A172 (cell line): ENCODE measurements around the gene BEST2. TPM values are rescaled to one million over a fixed set of nuclear protein-coding genes. Genes with fewer than 3 reads are reported as not detected.

Experiments used
- DNase-seq: peaks from one replicate; pipeline ENCODE4 v3.0.0-alpha.2; 2015; ENCODE audit warnings: low spot score
- total RNA-seq: library from RNA; depleted of rRNA; stranded (reverse); fragments of >200 nt; shearing (Covaris generic); gene quantifications from 2 replicates; pipeline ENCODE4 v1.2.3, GENCODE V29; 2014

BEST2 gene
- total RNA-seq, 1 experiment from 2014 or later: not detected

DNA sequence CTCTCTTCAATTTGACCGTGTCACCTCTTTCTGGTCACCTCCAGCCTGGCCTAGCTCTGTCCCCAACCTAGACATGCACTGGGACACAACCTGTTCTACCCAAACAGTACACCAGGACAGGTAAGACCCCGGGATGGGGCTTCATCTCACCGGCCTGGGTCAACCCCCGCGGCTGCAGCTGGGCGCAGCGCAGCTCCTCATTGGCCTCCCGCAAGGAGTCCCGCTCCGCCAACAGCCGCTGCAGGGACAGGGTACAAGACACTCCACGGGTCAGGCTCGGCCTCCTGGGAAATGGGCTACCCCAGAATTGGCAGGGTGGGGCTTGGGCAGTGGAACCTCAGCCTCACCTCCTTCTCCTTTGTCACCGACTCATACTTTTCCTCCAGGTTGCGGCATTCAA, 16.1 kb downstream of the BEST2 start:
- DNase-seq: no peak

DNA sequence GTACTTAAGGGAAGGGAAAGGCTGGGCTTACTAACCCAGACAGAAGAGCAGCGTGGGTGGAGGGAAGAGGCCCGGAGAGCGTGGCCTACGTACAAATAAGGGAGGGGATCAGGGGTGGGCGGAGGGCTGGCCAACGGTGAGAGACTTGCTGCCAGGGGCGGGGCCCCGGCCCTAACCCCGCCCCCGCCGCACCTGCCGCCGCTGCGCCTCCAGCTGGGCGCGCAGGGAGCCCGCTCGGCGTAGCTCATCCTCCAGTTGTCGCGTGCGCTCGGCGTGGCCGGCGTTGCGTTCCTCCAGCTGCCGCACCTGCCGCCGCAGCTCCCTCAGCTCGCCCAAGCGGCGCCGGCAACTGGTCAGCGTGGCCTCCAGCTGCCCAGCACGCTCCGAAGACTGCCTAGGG, 18.1 kb downstream of the BEST2 start:
- DNase-seq: no peak

- DNase-seq: no peak
These were observed 19.3 kb downstream of the BEST2 start for GRCh38 chr19:12770922-12771321.

- no peak for DNase-seq
These were observed 20.7 kb downstream of the BEST2 start for GRCh38 chr19:12772323-12772722.

DNA sequence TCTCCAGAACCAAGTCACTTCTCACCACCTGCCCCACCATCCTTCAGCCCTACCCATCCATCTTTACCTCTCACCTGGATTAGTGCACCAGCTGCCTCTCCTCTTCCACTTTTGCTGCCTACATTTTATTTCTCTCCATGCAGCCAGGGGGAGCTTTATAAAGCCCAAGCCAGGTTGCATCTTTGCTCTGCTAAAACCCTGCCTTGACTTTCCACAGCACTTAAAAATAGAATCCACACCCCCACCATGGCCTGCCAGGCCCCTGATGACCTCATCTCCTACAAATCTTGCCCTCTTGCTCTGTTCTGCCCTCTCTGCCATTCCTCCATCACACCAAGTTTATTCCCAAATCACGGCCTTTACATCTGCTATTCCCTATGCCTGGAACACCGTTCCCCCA, 22.0 kb downstream of the BEST2 start:
- DNase-seq: peak; percentile 51

GRCh38 chr19:12774588-12775555, 23.3 kb downstream of the BEST2 start, which contains the start of gene HOOK2:
TSS of gene HOOK2 (minus strand) at chr19:12775552. CDS start at chr19:12775449, 103 bp downstream.
- no peak for DNase-seq

DNA sequence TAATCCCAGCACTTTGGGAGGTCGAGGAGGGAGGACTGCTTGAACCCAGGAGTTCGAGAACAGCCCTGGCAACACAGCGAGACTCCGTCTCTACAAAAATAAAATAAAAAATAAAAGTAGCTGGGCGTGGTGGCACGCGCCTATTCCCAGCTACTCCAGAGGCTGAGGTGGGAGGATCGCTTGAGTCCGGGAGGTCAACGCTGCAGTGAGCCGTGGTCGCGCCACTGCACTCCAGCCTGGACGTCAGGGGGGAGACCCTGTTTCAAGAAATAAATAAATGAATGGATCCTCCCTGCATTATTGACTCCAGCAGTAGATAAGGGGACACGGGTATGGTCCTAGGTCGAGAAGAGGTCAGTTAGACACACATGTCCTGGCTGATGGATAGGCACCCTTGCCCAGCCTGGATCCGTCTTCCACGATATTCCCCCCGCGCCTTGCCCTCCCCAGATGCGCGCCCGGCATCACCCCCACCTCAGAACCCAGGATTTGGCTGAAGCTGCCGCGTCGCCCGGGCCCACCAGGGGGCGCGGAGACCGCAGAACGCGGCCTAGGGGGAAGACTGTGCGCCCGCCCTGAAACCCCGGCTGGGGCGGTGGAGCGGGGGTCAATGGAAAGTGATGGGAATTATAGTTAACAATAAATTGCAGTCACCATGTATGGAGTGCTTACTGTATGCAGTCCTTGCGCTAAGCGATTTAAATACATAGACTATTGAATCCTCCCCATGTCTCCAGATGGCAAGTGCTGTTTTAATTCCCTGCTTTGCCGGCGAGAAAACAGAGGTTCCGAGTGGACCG, 25.8 kb downstream of the BEST2 start:
- DNase-seq: peak; percentile 53

DNA sequence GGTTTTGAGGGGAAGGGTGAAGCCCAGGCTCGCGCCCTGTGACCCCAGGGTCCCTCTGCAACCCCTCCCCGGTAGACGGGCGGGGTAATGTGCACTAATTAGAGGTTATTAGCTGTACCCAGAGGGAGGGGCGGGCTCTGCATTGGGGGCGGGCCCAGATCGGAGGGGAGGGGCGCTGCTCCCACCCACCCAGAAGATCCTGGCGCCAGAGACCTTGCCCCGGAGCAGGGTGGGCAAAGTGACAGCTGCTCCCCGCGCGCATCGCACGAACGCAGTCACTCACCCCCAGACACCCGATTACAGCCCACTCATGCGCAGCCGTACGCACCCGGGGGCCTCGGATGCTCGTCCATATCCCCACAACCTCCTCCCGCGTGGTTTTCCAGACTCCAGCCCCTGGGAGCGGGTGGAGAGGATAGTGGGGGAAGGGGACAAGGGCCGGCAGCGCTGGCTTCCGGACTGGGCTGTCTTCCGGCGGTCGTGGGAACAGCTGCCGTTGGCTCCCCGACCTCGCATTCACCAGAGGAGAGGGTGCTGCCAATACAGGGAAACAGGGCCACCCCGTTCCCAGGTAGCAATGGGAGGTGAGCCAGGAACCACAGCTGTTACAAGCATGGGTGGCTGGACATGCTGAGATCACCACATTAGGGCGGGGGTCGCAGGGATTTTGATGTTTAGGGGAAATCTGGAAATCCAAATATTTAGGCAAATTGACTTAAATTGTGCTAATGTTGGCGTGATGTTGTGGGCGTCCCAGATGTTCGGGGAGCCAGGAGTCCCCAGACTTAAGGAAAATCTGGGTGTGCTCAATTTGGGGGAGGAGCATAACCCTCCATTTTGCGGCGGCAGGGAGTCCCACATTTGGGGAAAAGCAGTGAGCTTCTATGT, 26.7 kb downstream of the BEST2 start:
- peak; percentile 77 for DNase-seq

DNA sequence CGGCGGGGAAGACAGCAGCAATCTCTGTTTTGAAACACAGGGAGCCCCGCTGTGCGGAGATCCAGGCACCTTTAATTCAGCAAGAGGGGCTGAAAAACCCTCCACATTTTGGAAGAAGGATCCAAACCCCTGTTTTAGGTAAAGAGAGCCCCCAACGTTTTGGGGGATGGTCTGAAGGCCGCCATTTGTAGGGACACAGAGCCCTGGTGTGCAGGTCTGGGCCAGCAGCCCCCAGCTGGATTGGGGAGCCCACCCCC, 27.2 kb downstream of the BEST2 start:
- no peak for DNase-seq

DNA sequence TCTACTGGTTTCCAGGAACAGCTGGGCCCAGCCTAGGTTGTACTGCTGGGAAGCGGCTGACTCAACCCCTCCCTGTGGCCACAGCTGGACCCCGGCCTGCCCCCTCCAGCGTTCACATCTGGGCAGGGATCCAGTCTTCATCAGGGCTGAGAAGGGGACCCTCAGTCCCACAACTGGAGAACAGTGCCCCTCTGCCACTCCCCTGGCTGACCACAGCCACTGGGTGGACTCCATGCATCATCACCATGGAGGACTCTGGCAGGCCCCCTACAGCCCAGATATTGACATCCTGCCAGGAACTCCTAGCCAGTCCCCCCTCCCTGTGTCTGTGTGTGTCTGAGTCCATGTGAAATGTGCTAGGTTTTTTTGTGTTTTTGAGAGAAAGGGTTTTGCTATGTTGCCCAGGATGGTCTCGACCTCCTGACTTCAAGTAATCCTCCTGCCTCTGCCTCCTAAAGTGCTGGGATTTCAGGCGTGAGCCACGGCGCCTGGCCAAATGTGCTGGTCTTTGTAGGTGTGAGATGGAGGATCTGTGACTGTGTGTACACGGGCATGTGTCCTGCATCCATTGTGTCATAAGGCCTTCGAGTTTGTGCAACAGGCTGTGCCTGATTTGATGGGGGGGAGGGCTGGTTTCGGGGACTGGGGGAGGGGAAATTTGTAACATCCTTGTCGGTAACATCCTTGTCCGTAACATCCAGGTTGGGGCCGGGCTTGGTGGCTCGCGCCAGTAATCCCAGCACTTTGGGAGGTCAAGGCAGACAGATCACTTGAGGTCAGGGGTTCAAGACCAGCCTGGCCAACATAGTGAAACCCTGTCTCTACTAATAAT, 27.8 kb downstream of the BEST2 start:
- peak; percentile 65 for DNase-seq

DNA sequence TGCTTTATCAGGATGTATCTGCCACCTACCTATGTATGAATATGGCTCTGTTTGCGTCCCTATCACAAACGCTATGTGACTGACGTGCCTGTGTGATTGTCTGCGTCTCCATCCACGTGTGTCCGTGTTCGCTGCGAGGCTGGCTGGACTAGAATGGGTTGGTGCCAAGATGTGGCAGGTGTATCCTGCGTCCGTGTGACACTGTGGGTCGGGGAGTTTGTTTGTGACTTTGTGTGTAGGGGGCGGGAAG, 30.5 kb downstream of the BEST2 start:
- no peak for DNase-seq

DNA sequence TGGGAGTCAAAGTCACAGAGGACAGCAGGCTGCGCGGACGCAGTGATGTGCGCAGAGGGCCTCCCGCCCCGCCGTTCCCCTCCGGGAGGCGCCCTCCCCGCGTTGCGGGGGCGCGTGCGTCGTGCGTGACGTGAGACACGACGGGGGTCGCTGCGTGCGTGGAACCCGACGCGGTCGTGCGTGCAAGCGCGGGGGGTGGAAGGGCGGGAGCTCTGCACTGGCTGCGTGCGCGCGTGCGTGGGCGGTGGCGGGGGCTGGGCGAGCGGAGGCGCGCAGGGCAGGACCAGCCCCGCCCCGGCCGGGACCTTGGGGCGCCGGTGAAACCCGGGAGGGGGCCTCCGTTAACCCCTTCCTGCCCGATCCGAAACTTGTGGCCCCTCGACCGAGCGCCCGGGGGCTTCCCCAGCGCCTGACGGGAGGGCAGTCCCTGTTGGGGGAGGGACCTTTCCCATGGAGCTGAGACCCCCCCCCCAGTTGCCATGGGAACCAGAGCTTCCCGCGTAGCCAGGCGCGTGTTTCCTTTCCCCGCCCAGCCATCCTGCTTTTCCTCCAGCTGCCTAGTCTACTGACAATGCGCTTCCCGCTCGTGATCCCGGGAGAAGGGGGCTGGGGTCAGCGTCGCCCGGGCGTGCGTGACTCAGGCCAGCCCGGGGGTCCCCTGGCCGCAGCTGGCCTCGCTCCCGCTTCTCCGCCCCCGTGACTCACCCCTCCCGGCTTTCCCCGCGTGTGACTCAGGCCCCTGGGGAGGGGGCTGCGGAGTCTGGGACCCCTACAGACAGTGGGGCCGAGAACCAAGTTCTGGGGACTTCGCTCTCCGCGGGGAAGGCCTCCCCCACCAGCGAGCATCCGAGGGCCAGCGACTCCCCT, 31.1 kb downstream of the BEST2 start:
- DNase-seq: peak; percentile 88

- peak; percentile 44 for DNase-seq
These were observed 31.8 kb downstream of the BEST2 start for GRCh38 chr19:12783291-12783848.

DNA sequence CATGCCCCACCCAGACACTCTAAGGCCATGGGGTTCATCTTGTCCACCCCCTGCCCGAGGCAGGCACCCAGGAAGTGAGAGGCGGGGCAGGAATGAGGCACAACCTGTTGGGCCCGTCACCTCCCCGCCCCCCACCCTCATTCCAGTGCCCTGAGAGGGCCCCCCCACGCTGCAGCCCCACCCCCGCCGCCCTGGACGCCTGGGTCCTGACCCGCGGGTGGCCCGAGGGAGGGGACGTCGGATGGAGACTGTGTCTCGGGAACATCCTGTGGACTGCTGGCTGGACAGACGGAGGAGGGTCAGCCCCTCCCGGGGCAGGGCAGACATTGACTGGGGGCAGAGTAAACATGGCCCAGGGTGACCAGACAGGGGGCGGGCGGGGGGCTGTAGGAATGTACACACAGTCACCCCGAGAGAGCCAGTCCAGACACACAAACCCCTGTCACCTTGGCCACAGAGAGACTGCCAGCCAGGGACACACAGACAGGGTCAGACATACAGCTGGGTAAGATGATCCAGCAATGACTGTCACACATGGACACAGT, 32.3 kb downstream of the BEST2 start:
- peak; percentile 82 for DNase-seq

- peak; percentile 18 for DNase-seq
These were observed 32.8 kb downstream of the BEST2 start for GRCh38 chr19:12784394-12784870.

DNA sequence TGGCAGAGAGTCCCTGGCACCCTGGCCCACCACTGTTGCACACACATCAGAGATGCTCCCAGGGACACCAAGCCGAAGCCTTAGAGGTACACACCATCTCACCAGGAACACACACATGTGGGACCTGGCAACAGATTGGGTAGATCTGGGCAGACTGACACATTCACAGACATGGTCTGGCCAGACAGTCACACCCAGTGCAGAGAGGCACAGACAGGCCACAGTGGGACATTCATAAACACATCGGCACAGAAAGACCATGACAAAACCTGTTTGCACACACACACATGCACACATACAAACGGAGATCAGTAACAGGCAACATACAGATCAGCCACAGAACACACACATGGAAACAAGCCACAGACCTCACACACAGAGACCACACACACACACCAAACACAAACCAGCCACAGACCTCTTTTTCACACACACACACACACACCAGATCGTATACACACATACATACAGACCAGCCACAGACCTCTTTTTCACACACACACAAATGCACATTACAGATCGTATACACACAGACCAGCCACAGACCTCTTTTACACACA, 33.4 kb downstream of the BEST2 start:
- no peak for DNase-seq

DNA sequence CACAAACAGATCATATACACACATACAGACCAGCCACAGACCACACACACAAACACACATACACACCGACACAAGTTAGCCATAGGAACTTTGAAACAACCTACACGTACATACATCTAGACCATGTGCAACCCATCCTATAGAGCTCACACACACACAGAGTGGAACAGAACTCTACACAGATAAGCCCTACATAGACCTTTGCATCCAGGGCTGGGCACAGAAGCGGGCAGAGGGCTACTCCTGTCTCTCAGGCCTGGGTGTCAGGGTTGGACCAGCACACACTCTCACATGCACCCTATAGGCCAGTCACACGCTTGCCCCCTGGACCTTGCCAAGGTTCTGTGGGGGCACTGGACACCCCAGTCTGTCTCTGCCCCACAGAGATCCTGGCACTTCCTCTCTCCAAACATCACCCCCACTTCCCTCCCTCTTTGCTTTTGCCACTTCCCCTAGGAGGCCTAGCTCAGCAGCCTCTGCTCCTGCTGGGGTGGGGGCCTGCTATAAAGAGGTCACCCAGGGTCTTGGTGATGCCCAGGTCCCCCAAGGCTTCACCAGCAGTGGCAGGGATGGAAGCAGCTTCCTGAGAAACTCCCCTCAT, 33.9 kb downstream of the BEST2 start:
- DNase-seq: peak; percentile 50

GRCh38 chr19:12786141-12786870, 34.7 kb downstream of the BEST2 start:
- DNase-seq: peak; percentile 60
